Heart left ventricle (tissue), 16 donors: ENCODE measurements around the gene HOXD9. TPM values are rescaled to one million over a fixed set of nuclear protein-coding genes. Genes with fewer than 3 reads are reported as not detected.

ENCODE experiments used
- ATAC-seq, 4 donors: fragments of 200-7000 bp; cut with Tn5 transposase; one replicate each; pipeline ENCODE4 v1.9.1; 2020 to 2022; ENCODE audit warnings: moderate library complexity in 4 of 4, mild to moderate bottlenecking in 3 of 4, moderate number of reproducible peaks in 1 of 4
- DNase-seq, 5 donors: peaks; one replicate each; pipeline ENCODE4 v3.0.0-alpha.2; 2020
- H3K27ac ChIP-seq, 12 donors: fragments of 200-600 bp; sonication (generic) in 4 of 12; one replicate each; pipeline versions ENCODE4 v1.5.0 to v1.8.0; 2016 to 2022; ENCODE audit warnings: mild to moderate bottlenecking in 2 of 12
- H3K27me3 ChIP-seq, 9 donors: fragments of 200-600 bp; sonication (generic) in 2 of 9; one replicate each; pipeline versions ENCODE4 v1.5.1 to v1.8.0; 2016 to 2022; ENCODE audit warnings: mild to moderate bottlenecking in 3 of 9
- H3K36me3 ChIP-seq, 9 donors: fragments of 200-600 bp; sonication (generic) in 2 of 9; one replicate each; pipeline versions ENCODE4 v1.5.0 to v1.8.0; 2018 to 2022; ENCODE audit warnings: mild to moderate bottlenecking in 2 of 9
- H3K4me1 ChIP-seq, 12 donors: fragments of 200-600 bp; sonication (generic) in 4 of 12; one replicate each; pipeline versions ENCODE4 v1.5.0 to v1.8.0; 2016 to 2022; ENCODE audit warnings: mild to moderate bottlenecking in 3 of 12
- H3K4me3 ChIP-seq, 12 donors: fragments of 200-600 bp; sonication (generic) in 4 of 12; one replicate each; pipeline versions ENCODE4 v1.5.0 to v1.8.0; 2017 to 2022; ENCODE audit warnings: mild to moderate bottlenecking in 9 of 12, moderate library complexity in 4 of 12
- H3K9me3 ChIP-seq, 12 donors: fragments of 200-600 bp; sonication (generic) in 4 of 12; one replicate each; pipeline versions ENCODE4 v1.5.0 to v1.8.0; 2016 to 2022; ENCODE audit warnings: mild to moderate bottlenecking in 1 of 12
- CTCF ChIP-seq, 12 donors: fragments of 200-600 bp; sonication (generic) in 4 of 12; IDR thresholded peaks; one replicate each; pipeline versions ENCODE4 v1.5.0 to v1.8.0; 2018 to 2022; ENCODE audit warnings: antibody characterized with exemption in 12 of 12, mild to moderate bottlenecking in 5 of 12
- POLR2A ChIP-seq, 2 donors: fragments of 450-650 bp; IDR thresholded peaks; one replicate each; pipeline ENCODE4 v1.6.1; 2017; ENCODE audit warnings: antibody characterized with exemption in 2 of 2, mild to moderate bottlenecking in 2 of 2, moderate library complexity in 2 of 2
- WGBS, 4 donors: extraction: QIAGEN DNeasy Blood & Tissue Kit in 2 of 4; methylation state at CpG; one replicate each; pipeline versions ENCODE4 v1.1.5 to v1.1.7; 2013 to 2018; 5-methylcytosine and 5-hydroxymethylcytosine counted together
- intact Hi-C, 10 donors: fragments of 100-400 bp; cut with DNase I; formaldehyde crosslinking; loops; one replicate each; pipeline versions ENCODE4 v1.11.1 to v1.14.2; 2022
- polyA plus RNA-seq, 2 donors: library from polyadenylated mRNA; stranded (reverse); fragments of 200-250 nt; gene quantifications; one replicate each; pipeline ENCODE4 v1.2.3, GENCODE V29; 2013
- total RNA-seq, 9 donors: library from RNA; depleted of rRNA in 2 of 9; stranded (reverse); fragments of >200 nt in 2 of 9; fragmentation: NEBNext Ultra II Directional in 3 of 9; extraction: Animal tissue kit (Norgen Biotek cat#: 25700) in 3 of 9; gene quantifications; one replicate each; pipeline versions ENCODE4 v1.1.0 to v1.2.4, GENCODE V29; 2016 to 2023
- donor health status: ischemic (EF 13 %, LVEDD 7.1; RV severe dilation, severe dysfunction).
- donor health status: healthy with polysubstance abuse.
- donor health status: DM: no; HTN: yes; CAD: no.
- donor health status: DM: no; HTN: no; CAD: no.
- donor health status: ischemic (EF 25% LVEDD 6.9; RV normal size, moderate dysfunction).
- donor health status: ischemic (EF 25% LVEDD 5.7; RV mildly dilated, moderate dysfunction).
- donor health status: healthy.
- donor health status: DM: yes; HTN: yes; CAD: no.
- donor health status: ischemic (EF 35%, LVEDD 5.7; RV mildly dilated, moderate dysfunction).
- donor health status: nonischemic (EF 11% LVEDD 7.7; RV severe dilation, severe dysfunction).
- donor health status: DM: yes; HTN: yes; CAD: no.
- donor health status: PGD.
- donor health status: ischemic (EF 29% LVEDD 5.4; RV normal size, mild dysfunction).
- donor health status: nonischemic (EF 23%, LVEDD 6.1; RV moderate dilation, normal function).

Gene HOXD9
- total and polyA plus RNA-seq, 11 donors, result 0.23 to 0.43 (median 0.40) TPM; not detected in 8

- WGBS, 4 donors, result 29 to 34% (median 33%) methylated on average over 8 to 9 of the region's 9 CpGs
- Histone ChIP-seq H3K36me3 (no peaks in the 10 kb centered on the region), H3K9me3 (no peaks in the 10 kb centered on the region), H3K27ac (no peak overlapping the region), H3K4me1 (peaks cover 4 to 42% (median 21%) of the 10 kb centered on the region in 12 donors), H3K27me3 (peaks cover 79 to 100% (median 94%) of the 10 kb centered on the region in 9 donors), H3K4me3 (no peak overlapping the region)
- intact Hi-C loops, result loop anchor here (5.0 to 10.0 kb wide), 10 partner anchors 327 to 1022 kb away; no protein-coding TSS in a partner anchor
- no peak for TF ChIP-seq CTCF (IDR thresholded peaks at IDR 0.05)
- no peak for TF ChIP-seq POLR2A (IDR thresholded peaks at IDR 0.05)
- ATAC-seq, result no peak
- DNase-seq, result no peak
Observed at GRCh38 chr2:176124947-176125771, 2.6 kb downstream of the HOXD9 start.

DNA sequence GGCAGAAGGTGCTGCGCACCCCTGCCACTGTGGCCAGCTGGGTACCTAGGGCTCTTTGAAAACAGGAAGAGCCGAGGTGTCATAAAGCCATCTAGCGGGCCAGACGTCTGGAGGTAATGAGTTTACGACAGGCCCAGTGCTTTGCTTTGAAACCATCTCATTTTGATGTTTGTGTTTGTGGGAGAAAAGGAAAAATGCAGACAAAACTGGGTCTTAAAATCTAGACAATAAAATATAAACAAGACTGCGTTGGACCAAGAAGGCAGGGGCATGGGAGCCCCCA is 3.2 kb downstream of the HOXD9 start:
- Histone ChIP-seq H3K4me1 (peaks cover 4 to 47% (median 23%) of the 10 kb centered on the region in 12 donors), H3K27ac (no peak overlapping the region), H3K4me3 (no peak overlapping the region), H3K36me3 (no peaks in the 10 kb centered on the region), H3K27me3 (peaks cover 79 to 100% (median 94%) of the 10 kb centered on the region in 9 donors), H3K9me3 (no peaks in the 10 kb centered on the region)
- intact Hi-C loops, result loop anchor here (1.0 to 10.0 kb wide), 13 partner anchors 327 to 1023 kb away; no protein-coding TSS in a partner anchor
- DNase-seq, result no peak
- TF ChIP-seq CTCF (IDR thresholded peaks at IDR 0.05), result no peak
- no peak for TF ChIP-seq POLR2A (IDR thresholded peaks at IDR 0.05)
- no peak for ATAC-seq
- 19 to 45% (median 35%) methylated on average over 6 of the region's 6 CpGs for WGBS, 4 donors

- Histone ChIP-seq H3K27ac (no peak overlapping the region), H3K4me1 (peaks cover 4 to 41% (median 22%) of the 10 kb centered on the region in 12 donors), H3K27me3 (peaks cover 79 to 100% (median 94%) of the 10 kb centered on the region in 9 donors), H3K4me3 (no peak overlapping the region), H3K36me3 (no peaks in the 10 kb centered on the region), H3K9me3 (no peaks in the 10 kb centered on the region)
- ATAC-seq (no peak), DNase-seq (peak in 3 of 5 donors; percentile 60 to 71 (median 63))
- 2 to 4% (median 3%) methylated on average over 13 of the region's 13 CpGs for whole genome bisulfite sequencing, 4 donors
- intact Hi-C loops, result loop anchor here (1.0 to 10.0 kb wide), 13 partner anchors 325 to 1022 kb away; no protein-coding TSS in a partner anchor
- peak; percentile 82 to 97 (median 93) for TF ChIP-seq CTCF (IDR thresholded peaks at IDR 0.05)
- TF ChIP-seq POLR2A (IDR thresholded peaks at IDR 0.05), result no peak
Observed at GRCh38 chr2:176126929-176127773, 4.6 kb downstream of the HOXD9 start.

DNA sequence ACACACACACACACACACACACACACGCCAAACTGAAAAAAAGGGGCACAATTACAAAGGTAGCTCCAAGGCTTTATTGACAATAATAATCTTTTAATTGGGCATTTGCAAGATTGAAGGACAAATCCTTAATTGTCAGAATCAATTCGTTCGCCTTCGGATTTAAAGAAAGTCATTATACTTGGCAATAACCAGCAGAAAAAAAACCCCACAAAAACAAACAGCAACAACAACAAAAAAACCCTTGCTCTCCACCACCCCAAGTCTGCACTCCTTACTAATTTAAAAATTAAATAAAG is 5.2 kb downstream of the HOXD9 start:
- no peak overlapping the region for H3K4me3 ChIP-seq
- no peak overlapping the region for H3K27ac ChIP-seq
- H3K36me3 ChIP-seq, result no peaks in the 10 kb centered on the region
- intact Hi-C loops, result loop anchor here (2.0 to 10.0 kb wide), 12 partner anchors 325 to 1021 kb away; no protein-coding TSS in a partner anchor
- no peak for DNase-seq
- 20 to 30% (median 26%) methylated on average over 4 of the region's 4 CpGs for WGBS, 4 donors
- H3K27me3 ChIP-seq, result peaks cover 79 to 100% (median 94%) of the 10 kb centered on the region in 9 donors
- no peak for ATAC-seq
- TF ChIP-seq CTCF (IDR thresholded peaks at IDR 0.05), result no peak
- TF ChIP-seq POLR2A (IDR thresholded peaks at IDR 0.05), result no peak
- no peaks in the 10 kb centered on the region for H3K9me3 ChIP-seq
- peaks cover 3 to 41% (median 17%) of the 10 kb centered on the region in 12 donors for H3K4me1 ChIP-seq
